Tibial nerve (tissue), 4 donors: Measurements from ENCODE around the gene SPAM1.

Source experiments
- CTCF ChIP-seq, 5 experiments: fragments of 200-600 bp in 3 of 5; fragments of 450-650 bp in 2 of 5; sonication (generic) in 3 of 5; IDR thresholded peaks; one replicate each; pipeline ENCODE4 v1.5.1; 2016 to 2019; ENCODE audit warnings: antibody characterized with exemption in 5 of 5, mild to moderate bottlenecking in 3 of 5, moderate library complexity in 2 of 5
- EP300 ChIP-seq, 2 donors: sonication (generic); formaldehyde crosslinking; IDR thresholded peaks; one replicate each; pipeline ENCODE4 v1.6.1; 2017; ENCODE audit warnings: antibody characterized with exemption in 2 of 2, mild to moderate bottlenecking in 1 of 2
- POLR2A ChIP-seq, 2 donors: fragments of 450-650 bp; IDR thresholded peaks; one replicate each; pipeline ENCODE4 v1.6.1; 2017; ENCODE audit warnings: antibody characterized with exemption in 2 of 2, mild to moderate bottlenecking in 2 of 2, moderate library complexity in 2 of 2

- no peak for TF ChIP-seq CTCF (IDR thresholded peaks at IDR 0.05)
- TF ChIP-seq EP300 (IDR thresholded peaks at IDR 0.05): no peak
- no peak for TF ChIP-seq POLR2A (IDR thresholded peaks at IDR 0.05)
Observed at GRCh38 chr7:123876557-123877256, 48.3 kb upstream of the SPAM1 start.
